SK-N-SH (cell line): ENCODE results near the gene SDCCAG8.

Source experiments
- CTCF ChIP-seq: fragments of 200-600 bp; sonication (generic); IDR thresholded peaks from 2 replicates; pipeline ENCODE4 v1.6.1; 2017; ENCODE audit warnings: antibody characterized with exemption, mild to moderate bottlenecking, moderate library complexity
- EZH2phosphoT487 ChIP-seq: fragments of 200-600 bp; sonication (generic); IDR thresholded peaks from 2 replicates; pipeline ENCODE4 v1.6.1; 2017; ENCODE audit warnings: low read depth, mixed run types, mild to moderate bottlenecking, antibody characterized with exemption, moderate library complexity, borderline replicate concordance
- FOSL2 ChIP-seq: IDR thresholded peaks from 2 replicates; pipeline ENCODE4 v1.4.0; 2012; ENCODE audit warnings: low read depth, mild to moderate bottlenecking, moderate library complexity, borderline replicate concordance
- IRF3 ChIP-seq: fragments of 150-350 bp; IDR thresholded peaks from 2 replicates; pipeline ENCODE4 v1.6.1; 2016; ENCODE audit warnings: mild to moderate bottlenecking, low read depth, low read length
- JUND ChIP-seq: IDR thresholded peaks from 2 replicates; pipeline ENCODE4 v1.4.0; 2012
- POLR2AphosphoS5 ChIP-seq: IDR thresholded peaks from 2 replicates; pipeline ENCODE4 v1.6.1; 2012; ENCODE audit warnings: low read depth, low read length
- ZBTB33 ChIP-seq: IDR thresholded peaks from 2 replicates; pipeline ENCODE4 v1.4.0; 2012; ENCODE audit warnings: low read depth, borderline replicate concordance

GRCh38 chr1:243414152-243414494 lies 158.3 kb downstream of the SDCCAG8 start:
- TF ChIP-seq CTCF (no peak), IRF3 (no peak), ZBTB33 (no peak), POLR2AphosphoS5 (no peak), EZH2phosphoT487 (no peak), FOSL2 (no peak), JUND (no peak)
